NCI-H774 (cell line): ENCODE measurements around the gene TNFSF15.

Experiments used
- DNase-seq: peaks from one replicate; lab custom pipeline; 2025; lab: John Stamatoyannopoulos, UW

Gene TNFSF15

GRCh38 chr9:114825126-114825795 is 19.4 kb upstream of the TNFSF15 start:
- DNase-seq, result no peak

DNA sequence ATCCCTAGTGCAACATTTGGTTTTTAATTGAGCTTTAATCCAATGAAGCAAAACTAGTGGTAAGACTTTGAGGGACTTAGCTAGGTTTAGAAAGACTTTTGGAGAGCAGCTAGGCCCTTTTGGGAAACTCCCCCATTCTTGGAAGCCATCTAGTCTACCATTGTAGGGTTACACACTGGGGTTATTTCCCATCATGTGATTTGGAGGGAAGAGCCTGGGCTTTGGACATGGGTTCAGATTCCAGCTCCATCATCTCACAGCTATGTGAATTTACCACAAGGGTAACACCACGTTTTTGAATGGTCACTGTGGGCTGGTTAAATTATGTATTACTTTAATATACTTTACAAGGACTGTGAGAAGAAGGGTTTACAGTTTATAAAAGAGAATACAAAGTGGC is 18.3 kb upstream of the TNFSF15 start:
- no peak for DNase-seq

DNA sequence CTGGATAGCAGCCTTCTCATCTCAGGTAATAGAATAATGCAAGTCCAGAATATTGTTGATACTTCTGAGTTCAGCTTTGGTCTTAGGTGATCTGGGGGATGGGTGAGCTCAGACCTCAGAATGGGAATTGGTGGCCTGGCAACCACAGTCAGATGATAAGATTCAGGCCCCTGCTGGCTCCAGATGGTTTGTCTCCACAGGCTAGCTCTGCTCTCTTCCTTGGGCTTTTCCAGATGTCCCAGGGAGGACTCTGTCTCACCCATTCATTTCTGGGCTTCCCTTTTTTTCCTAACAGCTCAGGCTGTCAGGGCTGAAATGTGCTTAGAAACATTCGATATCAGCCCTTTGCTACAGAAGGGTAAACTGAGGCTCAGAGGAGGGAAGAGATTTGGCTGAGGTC is 17.6 kb upstream of the TNFSF15 start:
- DNase-seq, result no peak

DNA sequence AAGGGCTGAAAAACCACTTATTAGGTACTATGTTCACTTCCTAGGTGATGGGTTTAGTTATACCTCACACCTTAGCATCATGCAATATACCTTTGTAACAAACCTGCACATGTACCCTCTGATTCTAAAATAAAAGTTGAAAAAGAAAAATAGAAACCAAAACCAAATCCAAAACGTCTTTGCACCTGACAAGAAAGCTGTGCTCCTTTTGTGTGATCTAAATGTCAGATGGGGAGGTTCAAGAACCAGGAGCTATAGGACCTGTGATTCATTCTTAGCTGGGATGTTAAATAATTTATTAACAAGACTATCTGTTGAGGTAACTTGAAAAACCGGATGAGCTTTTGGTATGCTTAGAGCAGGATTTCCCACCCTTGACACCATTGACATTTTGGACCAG is 16.9 kb upstream of the TNFSF15 start:
- no peak for DNase-seq

GRCh38 chr9:114820776-114821501 is 15.1 kb upstream of the TNFSF15 start:
- no peak for DNase-seq

DNA sequence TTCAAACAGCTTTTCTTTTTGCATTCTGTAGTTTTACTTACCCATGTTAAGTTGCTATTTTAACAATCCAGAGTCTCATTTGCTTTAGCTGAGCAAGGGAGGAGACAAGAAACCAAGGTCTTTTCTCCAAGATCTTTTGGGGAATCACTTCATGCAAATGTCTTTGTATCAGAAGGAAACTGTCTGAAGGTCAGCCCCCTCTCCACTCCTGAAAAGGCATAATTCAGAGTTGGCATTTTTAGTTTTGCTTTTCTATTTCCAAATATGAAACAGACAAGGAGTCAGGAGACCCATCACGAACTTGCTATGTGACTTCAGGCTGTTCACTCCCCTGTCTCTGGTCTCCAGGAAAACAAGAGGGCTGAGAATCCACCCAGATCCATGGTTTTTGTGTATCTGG is 12.3 kb upstream of the TNFSF15 start:
- DNase-seq, result no peak

DNA sequence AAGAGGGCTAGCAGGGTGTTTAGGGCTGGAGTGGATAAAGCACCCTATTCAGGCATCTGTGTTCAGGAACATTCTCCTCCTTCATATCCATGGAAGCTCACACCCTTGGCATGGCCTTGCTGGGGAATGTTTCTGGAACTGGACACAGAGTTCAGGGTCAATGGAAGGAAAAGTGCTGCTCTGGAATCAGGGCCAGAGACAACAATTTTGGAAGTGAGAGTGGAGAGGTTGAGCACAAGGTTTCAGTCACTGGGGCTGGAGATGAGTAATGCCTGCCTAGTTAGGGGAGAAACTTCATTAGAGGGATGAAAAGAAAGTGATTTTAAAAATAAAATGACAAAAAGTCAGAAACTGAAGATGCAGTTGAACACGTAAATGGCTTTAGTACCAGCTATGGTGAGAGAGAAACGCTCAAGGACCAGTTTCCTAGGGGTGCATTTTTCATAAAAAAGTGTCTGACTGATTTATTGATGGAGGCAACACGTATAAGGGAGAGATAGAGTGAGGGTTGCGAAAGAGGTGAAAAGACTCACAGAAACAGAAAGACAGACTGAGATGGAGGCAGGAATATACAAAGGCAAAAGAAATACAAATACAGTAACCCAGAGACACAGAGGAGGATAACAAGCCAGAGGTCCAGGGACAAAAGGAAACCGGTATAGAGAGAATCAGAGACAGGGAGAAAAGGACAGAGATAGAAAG is 8.0 kb upstream of the TNFSF15 start:
- no peak for DNase-seq

GRCh38 chr9:114811966-114812636 is 6.3 kb upstream of the TNFSF15 start:
- no peak for DNase-seq

DNA sequence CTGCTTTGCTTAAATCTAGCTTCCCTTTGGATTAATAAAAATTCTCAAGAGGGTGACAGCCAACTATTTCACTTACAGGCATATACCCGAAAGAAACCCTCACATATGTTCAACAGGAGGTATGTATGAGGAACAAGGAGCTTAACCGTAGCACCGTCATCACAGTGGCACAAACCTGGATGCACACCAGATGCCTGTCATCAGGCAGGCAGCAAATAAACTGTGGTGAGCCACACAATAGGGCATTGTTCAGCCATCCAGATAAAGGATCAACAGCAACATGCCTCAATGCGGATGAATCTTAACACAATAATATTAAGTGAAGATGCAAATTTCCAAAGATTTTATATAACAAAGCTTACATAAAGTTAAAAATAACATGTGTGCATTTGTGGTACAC is 5.5 kb upstream of the TNFSF15 start:
- no peak for DNase-seq

- DNase-seq, result no peak
Measured at GRCh38 chr9:114810614-114811013, 4.8 kb upstream of the TNFSF15 start.

DNA sequence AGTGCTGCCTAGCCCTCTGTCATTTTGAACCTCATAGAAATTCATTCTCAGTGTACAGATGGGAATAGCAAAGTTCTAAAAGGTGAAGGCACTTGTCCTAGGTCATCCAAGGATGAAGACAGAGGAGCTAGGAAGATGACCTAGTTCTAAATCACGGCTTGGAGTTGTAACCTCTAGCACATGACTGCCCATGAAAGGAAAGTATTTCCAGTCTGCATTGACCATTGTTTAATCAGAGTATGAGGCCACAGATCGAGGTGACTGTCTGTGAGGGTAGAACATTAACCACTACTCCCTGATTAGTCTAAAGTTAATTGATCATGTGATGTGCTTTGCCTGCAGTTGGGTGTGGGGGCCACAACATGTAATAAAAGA is 674 bp upstream of the TNFSF15 start:
- no peak for DNase-seq

DNA sequence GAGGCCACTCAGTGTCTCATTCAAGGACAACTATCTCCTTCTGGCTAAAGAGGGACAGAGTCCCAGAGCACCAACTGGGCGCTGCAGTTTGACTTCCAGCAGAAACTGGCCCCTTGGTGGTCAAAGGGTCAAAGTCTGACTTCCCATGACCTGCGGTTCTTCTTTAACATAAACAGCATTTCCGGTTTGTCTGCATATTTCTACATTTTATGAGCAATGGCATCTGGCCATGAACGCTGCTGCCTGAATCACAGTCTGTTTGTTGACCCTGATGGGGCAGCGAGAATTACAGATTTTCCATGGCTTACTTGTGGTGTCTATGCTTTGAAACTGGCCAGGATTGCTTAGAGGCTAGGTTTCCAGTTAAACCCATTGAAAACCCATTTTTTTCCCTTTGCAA is 1.3 kb downstream of the TNFSF15 start:
- DNase-seq, result no peak

GRCh38 chr9:114803479-114804265 is 2.2 kb downstream of the TNFSF15 start:
- no peak for DNase-seq

DNA sequence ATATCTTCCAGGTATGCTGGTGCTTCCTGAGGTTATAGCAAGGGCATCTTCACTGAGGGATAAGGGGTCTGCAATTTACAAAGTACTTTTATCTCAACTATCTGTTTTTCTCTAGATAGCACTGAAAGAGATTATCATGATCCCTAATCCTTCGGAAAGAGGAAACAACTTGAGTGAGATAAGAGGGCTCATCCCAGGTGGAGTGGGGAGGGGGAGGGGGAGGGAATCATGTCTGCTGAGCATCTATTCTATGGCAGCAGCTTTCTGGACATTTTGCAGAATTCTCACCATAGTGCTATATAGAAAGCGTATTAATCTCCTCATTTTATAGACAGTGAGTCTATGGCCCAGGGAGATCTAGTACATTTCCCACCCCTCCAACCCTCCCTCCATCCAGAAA is 5.9 kb downstream of the TNFSF15 start:
- no peak for DNase-seq

DNA sequence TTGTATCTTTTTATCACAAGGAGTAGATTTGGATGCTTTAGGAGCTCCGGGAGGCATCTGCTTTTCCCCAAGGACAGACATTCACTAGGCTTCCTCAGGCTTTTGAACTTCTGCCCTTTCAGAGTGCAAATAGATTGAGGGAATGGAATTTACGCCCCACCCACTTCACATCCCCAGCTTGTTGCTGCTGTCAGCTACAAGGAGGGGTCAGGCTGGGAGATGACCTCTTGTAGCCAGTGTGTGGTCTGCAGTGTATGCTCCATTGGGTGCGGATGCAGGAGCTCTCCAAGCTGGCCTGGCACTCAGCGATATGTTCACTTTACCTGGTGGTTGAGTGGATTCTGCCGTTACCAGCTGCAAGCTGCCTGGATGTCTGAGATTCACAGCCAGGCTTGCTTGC is 6.4 kb downstream of the TNFSF15 start:
- no peak for DNase-seq

DNA sequence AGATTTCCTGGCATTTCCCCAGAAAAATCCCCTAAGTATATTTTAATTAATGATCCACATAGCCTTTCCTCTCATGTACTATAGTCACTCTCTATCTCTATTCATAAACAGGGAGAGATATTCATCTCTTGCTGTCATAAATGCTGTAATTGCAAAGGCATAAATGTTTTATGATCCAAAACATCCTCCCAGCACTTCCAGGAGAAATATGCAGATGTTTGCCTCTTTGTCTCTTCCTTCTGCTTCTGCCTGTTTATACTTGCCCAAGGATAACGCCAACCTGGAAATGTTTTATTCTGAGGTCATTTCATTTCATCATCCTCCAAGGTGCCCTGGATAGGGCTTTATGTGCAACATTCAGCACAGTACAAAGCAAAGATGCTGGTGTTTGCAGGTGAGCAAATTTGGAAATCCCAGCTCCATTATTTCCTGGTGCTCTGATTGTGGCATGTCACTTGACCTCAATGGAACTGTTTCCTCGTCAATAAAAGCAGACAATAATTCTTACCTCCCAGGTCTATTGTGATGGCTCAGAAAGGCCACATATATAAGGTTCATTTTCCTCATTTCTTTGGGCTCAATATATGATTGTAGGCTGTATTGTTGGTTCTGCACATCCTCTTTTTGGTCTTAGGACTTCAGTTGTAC is 6.9 kb downstream of the TNFSF15 start:
- DNase-seq, result no peak

DNA sequence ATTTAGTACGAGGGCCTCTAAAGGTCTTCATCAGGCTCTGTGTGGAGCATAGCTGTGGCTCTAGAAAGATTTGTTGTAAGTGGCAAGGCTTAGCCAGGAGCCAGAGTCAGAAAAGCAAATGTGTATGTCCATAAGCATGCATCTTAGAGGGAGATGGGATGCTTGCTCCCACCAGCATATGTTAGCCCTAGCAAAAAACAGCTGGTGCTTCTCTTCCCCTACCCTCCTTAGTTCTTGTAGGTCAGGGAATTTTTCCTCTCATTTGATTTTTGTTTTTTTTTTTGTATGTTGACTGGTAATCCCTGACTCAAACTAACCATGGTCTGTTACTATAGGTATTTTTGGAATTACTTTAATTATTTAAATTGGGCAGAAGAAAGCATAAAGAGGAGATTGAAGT is 7.7 kb downstream of the TNFSF15 start:
- no peak for DNase-seq

GRCh38 chr9:114792396-114792795 is 13.4 kb downstream of the TNFSF15 start:
- DNase-seq, result no peak

GRCh38 chr9:114791736-114792135 is 14.1 kb downstream of the TNFSF15 start:
- DNase-seq, result no peak

- DNase-seq, result no peak
Measured at GRCh38 chr9:114791312-114791711, 14.5 kb downstream of the TNFSF15 start.

GRCh38 chr9:114790521-114790920 is 15.3 kb downstream of the TNFSF15 start:
- no peak for DNase-seq
